OCI-LY1 (cell line): ENCODE measurements around the gene IFI16.

ENCODE experiments used
- EZH2 ChIP-seq: fragments of 200-600 bp; sonication (generic), shearing (Covaris generic); IDR thresholded peaks from 2 replicates; pipeline ENCODE4 v1.8.0; 2017; ENCODE audit warnings: borderline replicate concordance, mixed run types, mild to moderate bottlenecking, antibody characterized with exemption, low read length, moderate library complexity, mixed read lengths
- TF ChIP-seq, protein P1 (sequence below): fragments of 200-600 bp; sonication (generic), shearing (Covaris generic); IDR thresholded peaks from 2 replicates; pipeline ENCODE4 v1.5.1; 2017; ENCODE audit warnings: mild to moderate bottlenecking, antibody characterized with exemption, low read length, moderate library complexity, mixed read lengths

DNA sequence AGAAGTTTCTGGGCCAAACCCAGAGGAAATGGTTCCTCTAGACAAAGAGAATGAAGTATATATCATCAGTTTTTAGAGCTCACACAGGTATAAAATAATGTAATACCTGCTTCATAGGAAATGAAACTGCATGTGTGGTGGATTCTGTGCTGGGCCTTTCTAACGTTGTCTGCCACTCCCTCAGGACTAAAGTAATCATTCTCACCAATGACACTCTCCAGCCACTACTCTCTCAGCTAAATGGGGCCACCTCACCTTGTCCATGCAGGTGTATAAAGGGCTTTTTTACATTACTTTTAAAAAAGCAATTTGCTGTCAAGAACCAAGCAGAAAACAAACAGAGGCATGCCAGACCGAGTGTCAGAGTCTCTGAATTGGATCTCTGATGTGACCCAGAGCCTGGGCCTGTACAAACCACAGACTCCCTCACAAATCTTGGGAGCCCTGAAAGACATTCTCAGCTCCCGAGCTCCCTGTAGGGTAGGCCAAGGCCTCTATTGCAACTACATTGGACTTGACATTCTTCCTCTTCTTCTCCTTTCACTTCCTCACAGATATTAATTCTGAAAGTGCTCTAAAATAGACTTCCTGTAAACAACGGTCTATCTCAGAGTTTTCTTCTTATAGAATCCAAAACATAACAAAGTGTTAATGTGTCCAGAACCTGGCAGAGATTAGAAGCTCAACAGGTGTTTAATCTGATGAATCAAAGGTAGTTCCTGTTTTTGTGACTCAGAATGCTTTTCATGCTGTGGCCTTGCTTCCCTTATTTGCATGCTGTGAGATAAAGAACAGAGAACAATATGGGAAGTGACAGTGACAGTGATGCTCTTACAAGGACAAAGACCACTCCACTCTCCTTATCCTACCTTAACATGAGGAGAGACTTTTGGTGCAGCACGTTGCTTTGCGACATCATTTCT, 58.3 kb downstream of the IFI16 start:
- TF ChIP-seq, protein P1, sequence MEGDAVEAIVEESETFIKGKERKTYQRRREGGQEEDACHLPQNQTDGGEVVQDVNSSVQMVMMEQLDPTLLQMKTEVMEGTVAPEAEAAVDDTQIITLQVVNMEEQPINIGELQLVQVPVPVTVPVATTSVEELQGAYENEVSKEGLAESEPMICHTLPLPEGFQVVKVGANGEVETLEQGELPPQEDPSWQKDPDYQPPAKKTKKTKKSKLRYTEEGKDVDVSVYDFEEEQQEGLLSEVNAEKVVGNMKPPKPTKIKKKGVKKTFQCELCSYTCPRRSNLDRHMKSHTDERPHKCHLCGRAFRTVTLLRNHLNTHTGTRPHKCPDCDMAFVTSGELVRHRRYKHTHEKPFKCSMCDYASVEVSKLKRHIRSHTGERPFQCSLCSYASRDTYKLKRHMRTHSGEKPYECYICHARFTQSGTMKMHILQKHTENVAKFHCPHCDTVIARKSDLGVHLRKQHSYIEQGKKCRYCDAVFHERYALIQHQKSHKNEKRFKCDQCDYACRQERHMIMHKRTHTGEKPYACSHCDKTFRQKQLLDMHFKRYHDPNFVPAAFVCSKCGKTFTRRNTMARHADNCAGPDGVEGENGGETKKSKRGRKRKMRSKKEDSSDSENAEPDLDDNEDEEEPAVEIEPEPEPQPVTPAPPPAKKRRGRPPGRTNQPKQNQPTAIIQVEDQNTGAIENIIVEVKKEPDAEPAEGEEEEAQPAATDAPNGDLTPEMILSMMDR = no peak
- TF ChIP-seq EZH2 = no peak
